ENCODE measurements around the gene PLEKHN1.
"Not testable (repeated sequence)": the region's sequence is repeated elsewhere in the genome, so short reads cannot be mapped to it uniquely, and the experiment has no call there.

PLEKHN1 gene

GRCh38 chr1:1013105-1013921 is 47.0 kb downstream of the PLEKHN1 start, which contains the start of gene ISG15:
Gene ISG15 (plus strand): TSS chr1:1013497. CDS start chr1:1013574, 77 bp downstream.
- no peak for DNase-seq

- DNase-seq = no peak
Measured at GRCh38 chr1:1013922-1014648, 47.8 kb downstream of the PLEKHN1 start.

GRCh38 chr1:1014799-1015681 is 48.8 kb downstream of the PLEKHN1 start:
- no peak for DNase-seq

- DNase-seq = not testable (repeated sequence)
Measured at GRCh38 chr1:1017397-1018320, 51.4 kb downstream of the PLEKHN1 start.

GRCh38 chr1:1018321-1018685 is 52.0 kb downstream of the PLEKHN1 start:
- not testable (repeated sequence) for DNase-seq

- no peak for DNase-seq
Measured at GRCh38 chr1:1019122-1019999, 53.1 kb downstream of the PLEKHN1 start.

GRCh38 chr1:1020000-1020404 is 53.7 kb downstream of the PLEKHN1 start, which contains the start of gene AGRN:
Gene AGRN (plus strand): TSS chr1:1020120. CDS start chr1:1020173, 53 bp downstream.
- no peak for DNase-seq

GRCh38 chr1:1020415-1021009 is 54.2 kb downstream of the PLEKHN1 start:
- DNase-seq = no peak

- DNase-seq = no peak
Measured at GRCh38 chr1:1021010-1021919, 55.0 kb downstream of the PLEKHN1 start.

- DNase-seq = no peak
Measured at GRCh38 chr1:1021920-1022259, 55.6 kb downstream of the PLEKHN1 start.

- DNase-seq = no peak
Measured at GRCh38 chr1:1022302-1023009, 56.2 kb downstream of the PLEKHN1 start.

GRCh38 chr1:1023700-1024099 is 57.4 kb downstream of the PLEKHN1 start:
- DNase-seq = no peak

GRCh38 chr1:1024149-1024770 is 58.0 kb downstream of the PLEKHN1 start:
- DNase-seq = no peak

- DNase-seq = no peak
Measured at GRCh38 chr1:1024771-1025699, 58.8 kb downstream of the PLEKHN1 start.
